ENCODE measurements around the gene HID1. TPM values are rescaled to one million over a fixed set of nuclear protein-coding genes. Genes with fewer than 3 reads are reported as not detected.
A peak's percentile ranks its signal among the peaks of the same experiment; 100 is the strongest.

Gene HID1
- total RNA-seq, 3 donors from 2014 or later: 29.9 to 56.9 (median 47.4) TPM

DNA sequence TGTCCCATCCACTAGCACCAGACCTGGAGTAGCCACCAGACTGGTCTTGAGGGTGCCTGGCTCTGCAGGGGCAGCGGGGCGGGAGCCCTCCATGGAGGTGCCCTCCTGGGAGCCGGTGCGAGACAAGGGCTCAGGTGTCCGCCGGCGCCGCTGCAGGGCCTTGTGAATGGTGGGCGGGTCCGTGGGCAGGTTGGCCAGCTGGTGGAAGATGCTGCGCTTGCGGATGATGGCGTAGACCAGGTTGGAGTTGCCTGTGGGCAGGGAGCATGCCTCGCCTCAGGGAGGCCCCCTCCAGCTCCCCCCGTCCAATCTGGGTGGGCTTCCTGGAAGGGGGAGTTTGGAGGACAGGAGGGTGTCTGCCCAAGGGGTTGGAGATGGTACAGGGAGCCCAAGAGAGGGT, 18.4 kb downstream of the HID1 start:
- no peak overlapping the region for H3K4me3 ChIP-seq
- no peaks in the 10 kb centered on the region for H3K9me3 ChIP-seq
- intact Hi-C loops (cut with DNase I, micrococcal nuclease): no loop called here
- no peaks in the 10 kb centered on the region for H3K36me3 ChIP-seq (ENCODE audit: low read depth)
- ATAC-seq: no peak
- no peak for DNase-seq
- TF ChIP-seq, protein P1, sequence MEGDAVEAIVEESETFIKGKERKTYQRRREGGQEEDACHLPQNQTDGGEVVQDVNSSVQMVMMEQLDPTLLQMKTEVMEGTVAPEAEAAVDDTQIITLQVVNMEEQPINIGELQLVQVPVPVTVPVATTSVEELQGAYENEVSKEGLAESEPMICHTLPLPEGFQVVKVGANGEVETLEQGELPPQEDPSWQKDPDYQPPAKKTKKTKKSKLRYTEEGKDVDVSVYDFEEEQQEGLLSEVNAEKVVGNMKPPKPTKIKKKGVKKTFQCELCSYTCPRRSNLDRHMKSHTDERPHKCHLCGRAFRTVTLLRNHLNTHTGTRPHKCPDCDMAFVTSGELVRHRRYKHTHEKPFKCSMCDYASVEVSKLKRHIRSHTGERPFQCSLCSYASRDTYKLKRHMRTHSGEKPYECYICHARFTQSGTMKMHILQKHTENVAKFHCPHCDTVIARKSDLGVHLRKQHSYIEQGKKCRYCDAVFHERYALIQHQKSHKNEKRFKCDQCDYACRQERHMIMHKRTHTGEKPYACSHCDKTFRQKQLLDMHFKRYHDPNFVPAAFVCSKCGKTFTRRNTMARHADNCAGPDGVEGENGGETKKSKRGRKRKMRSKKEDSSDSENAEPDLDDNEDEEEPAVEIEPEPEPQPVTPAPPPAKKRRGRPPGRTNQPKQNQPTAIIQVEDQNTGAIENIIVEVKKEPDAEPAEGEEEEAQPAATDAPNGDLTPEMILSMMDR (IDR thresholded peaks at IDR 0.05): no peak
- peaks cover 9% of the 10 kb centered on the region for H3K4me1 ChIP-seq (ENCODE audit: low read depth)

DNA sequence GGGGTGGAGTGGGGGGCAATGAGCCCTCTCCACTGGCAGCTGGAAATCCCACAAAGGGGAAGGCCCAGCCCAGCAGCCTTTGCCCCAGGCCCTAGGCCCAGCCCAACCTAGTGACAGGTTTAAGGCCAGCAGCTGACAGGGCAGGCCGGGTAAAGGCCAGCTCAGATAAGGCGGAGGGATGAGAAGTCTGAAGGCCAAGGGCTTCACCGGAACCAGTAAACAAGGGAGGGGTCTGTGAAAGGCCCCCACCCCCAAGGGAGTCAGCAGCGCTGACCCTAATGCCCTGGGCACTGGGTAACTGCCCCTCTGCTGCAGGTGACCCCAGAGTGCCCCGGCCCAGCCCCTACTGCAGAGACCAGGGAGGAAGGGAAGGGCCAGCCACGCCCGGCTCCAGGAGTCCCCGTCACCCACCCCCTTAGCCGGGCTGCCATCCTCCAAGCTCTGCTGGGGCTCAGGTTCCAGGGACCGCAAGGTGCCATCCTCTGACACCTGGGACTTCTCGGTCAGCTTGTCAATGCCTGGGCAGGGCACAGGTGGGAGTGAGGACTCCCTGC, 19.3 kb downstream of the HID1 start:
- peak in 1 of 3 donors; percentile 58 for DNase-seq
- H3K4me1 ChIP-seq (ENCODE audit: low read depth): peaks cover 9% of the 10 kb centered on the region
- H3K4me3 ChIP-seq: no peak overlapping the region
- TF ChIP-seq, protein P1 (IDR thresholded peaks at IDR 0.05): no peak
- ATAC-seq: peak; percentile 78
- intact Hi-C loops (cut with DNase I, micrococcal nuclease): no loop called here
- H3K36me3 ChIP-seq (ENCODE audit: low read depth): no peaks in the 10 kb centered on the region
- no peaks in the 10 kb centered on the region for H3K9me3 ChIP-seq

DNA sequence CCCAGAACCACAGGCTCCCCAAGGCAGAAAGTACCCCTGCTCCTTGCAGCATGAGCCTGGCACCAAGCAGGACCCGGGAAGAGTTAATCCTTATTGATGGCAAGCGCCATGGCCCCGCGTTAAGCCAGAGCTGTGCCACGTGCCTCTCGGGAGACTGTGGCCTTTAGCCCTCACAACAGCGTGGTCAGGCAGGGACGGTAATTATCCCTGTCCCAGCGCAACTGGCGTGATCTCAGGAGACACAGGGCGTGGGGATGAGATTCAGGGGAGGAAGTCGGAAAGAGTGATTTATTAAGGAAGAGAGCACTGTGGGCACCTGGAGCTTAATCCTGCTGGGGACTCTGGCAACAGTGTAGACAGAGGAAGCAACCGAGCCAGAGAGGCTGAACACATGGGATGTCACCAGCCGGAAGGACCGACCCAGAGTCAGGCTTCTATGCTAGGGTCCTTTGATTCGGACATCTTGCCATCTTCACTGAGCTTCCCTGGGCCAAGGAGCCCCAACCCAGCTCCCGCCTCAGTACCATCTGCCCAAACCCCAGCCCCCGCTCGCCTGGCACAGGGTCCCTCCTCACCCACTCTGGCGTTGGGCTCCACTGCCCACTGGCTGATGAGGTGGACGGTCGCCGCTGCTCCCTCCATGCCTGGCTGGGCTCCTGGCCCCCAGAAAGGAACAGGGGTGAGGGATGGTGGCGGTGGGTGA, 20.0 kb downstream of the HID1 start:
- Histone ChIP-seq H3K9me3 (no peaks in the 10 kb centered on the region), H3K36me3 (ENCODE audit: low read depth) (no peaks in the 10 kb centered on the region), H3K4me3 (no peak overlapping the region), H3K4me1 (ENCODE audit: low read depth) (peaks cover 9% of the 10 kb centered on the region)
- TF ChIP-seq, protein P1 (IDR thresholded peaks at IDR 0.05): no peak
- DNase-seq (no peak), ATAC-seq (peak; percentile 60)
- intact Hi-C loops (cut with DNase I, micrococcal nuclease): no loop called here

GRCh38 chr17:74951680-74952421, 20.7 kb downstream of the HID1 start:
- H3K36me3 ChIP-seq (ENCODE audit: low read depth): no peaks in the 10 kb centered on the region
- no peak overlapping the region for H3K4me3 ChIP-seq
- no peaks in the 10 kb centered on the region for H3K9me3 ChIP-seq
- TF ChIP-seq, protein P1 (IDR thresholded peaks at IDR 0.05): no peak
- ATAC-seq (no peak), DNase-seq (no peak)
- H3K4me1 ChIP-seq (ENCODE audit: low read depth): peaks cover 9% of the 10 kb centered on the region
- intact Hi-C loops (cut with DNase I, micrococcal nuclease): no loop called here

DNA sequence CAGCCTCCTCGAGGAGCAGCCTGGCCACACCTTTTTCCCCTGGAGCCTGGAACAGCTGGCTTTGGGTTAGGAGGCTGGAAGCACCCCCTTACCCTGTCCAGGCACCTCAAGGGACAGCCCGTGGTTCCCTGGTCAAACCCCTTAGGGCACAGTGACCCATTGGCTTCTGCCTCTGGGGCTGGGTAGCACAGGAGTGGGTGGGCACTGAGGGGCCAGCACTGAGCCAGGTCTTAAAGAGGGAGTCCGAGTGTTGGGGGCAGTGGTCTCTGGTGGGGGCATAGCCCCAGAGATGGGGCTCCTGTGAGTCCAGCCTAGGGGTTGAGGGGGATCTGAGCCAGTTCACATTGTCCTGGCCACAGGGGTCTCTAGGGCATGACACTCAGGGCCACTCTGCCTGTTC, 21.5 kb downstream of the HID1 start:
- no peaks in the 10 kb centered on the region for H3K36me3 ChIP-seq (ENCODE audit: low read depth)
- no peak for ATAC-seq

More for the DNA sequence above, 21.5 kb downstream of the HID1 start:
- DNase-seq: no peak
- intact Hi-C loops (cut with DNase I, micrococcal nuclease): no loop called here
- no peaks in the 10 kb centered on the region for H3K9me3 ChIP-seq
- peaks cover 9% of the 10 kb centered on the region for H3K4me1 ChIP-seq (ENCODE audit: low read depth)
- TF ChIP-seq, protein P1 (IDR thresholded peaks at IDR 0.05): no peak
- no peak overlapping the region for H3K4me3 ChIP-seq

Data from mucosa of descending colon (tissue), 3 donors.